H1 (cell line): Measurements from ENCODE around the gene KCNQ1. TPM values are rescaled to one million over a fixed set of nuclear protein-coding genes. Genes with fewer than 3 reads are reported as not detected.

Source experiments
- BRCA1 ChIP-seq: IDR thresholded peaks from 2 replicates; pipeline ENCODE4 v1.6.1; 2012; ENCODE audit warnings: low read depth, low read length, improper control_type of control experiment
- KDM1A ChIP-seq: fragments of 200-600, 300-600 bp; sonication (generic); IDR thresholded peaks from 2 replicates; pipeline ENCODE4 v1.7.1; 2016; ENCODE audit warnings: mild to moderate bottlenecking, low read length, borderline replicate concordance
- POLR2AphosphoS5 ChIP-seq: IDR thresholded peaks from 2 replicates; pipeline ENCODE4 v1.6.1; 2011; ENCODE audit warnings: low read depth, low read length
- RAD21 ChIP-seq, 2 experiments: IDR thresholded peaks in 1 of 2; conservative IDR thresholded peaks in 1 of 2; 2 replicates each; pipeline ENCODE4 v1.6.1; 2011; ENCODE audit warnings: low read depth in 2 of 2, low read length in 2 of 2, improper control_type of control experiment in 1 of 2, inconsistent platforms in 1 of 2, mild to moderate bottlenecking in 1 of 2, moderate library complexity in 1 of 2
- SP2 ChIP-seq: IDR thresholded peaks from 2 replicates; pipeline ENCODE4 v1.6.1; 2012; ENCODE audit warnings: mild to moderate bottlenecking, low read length, inconsistent platforms
- SRF ChIP-seq: IDR thresholded peaks from 2 replicates; pipeline ENCODE4 v1.6.1; 2011; ENCODE audit warnings: mild to moderate bottlenecking, low read depth, low read length, moderate library complexity
- TAF7 ChIP-seq: optimal IDR thresholded peaks from 2 replicates; pipeline ENCODE3; 2011; ENCODE audit warnings: low read depth, mild to moderate bottlenecking, inconsistent platforms, low read length, moderate library complexity, borderline replicate concordance
- ZNF274 ChIP-seq: IDR thresholded peaks from 2 replicates; pipeline ENCODE4 v1.7.0; 2012; ENCODE audit warnings: low read length, borderline replicate concordance; ENCODE audit errors: extremely low read depth
- polyA plus RNA-seq, 7 experiments: library from polyadenylated mRNA; depleted of rRNA in 3 of 7; stranded (reverse) in 5 of 7; unstranded in 2 of 7; fragments of >200 nt in 5 of 7; fragments of 200-250 nt in 2 of 7; gene quantifications; 1 replicate in 5 of 7; 2 replicates in 1 of 7; 4 replicates in 1 of 7; pipeline versions ENCODE4 v1.2.1 to v1.2.3, GENCODE V29; 2011 to 2013; ENCODE audit warnings: missing spikeins in 2 of 7, mixed read lengths in 2 of 7
- total RNA-seq: library from RNA; stranded (reverse); fragmentation: NEBNext Ultra II Directional; extraction: Animal tissue kit (Norgen Biotek cat#: 25700); gene quantifications from 2 replicates; pipeline ENCODE4 v1.2.1, GENCODE V29; 2021

KCNQ1 gene
- total and polyA plus RNA-seq, 2 of the 8 experiments (the other 6 are each of a cell fraction or from before 2014, with no cell fraction given) = 1.9 to 2.0 TPM

DNA sequence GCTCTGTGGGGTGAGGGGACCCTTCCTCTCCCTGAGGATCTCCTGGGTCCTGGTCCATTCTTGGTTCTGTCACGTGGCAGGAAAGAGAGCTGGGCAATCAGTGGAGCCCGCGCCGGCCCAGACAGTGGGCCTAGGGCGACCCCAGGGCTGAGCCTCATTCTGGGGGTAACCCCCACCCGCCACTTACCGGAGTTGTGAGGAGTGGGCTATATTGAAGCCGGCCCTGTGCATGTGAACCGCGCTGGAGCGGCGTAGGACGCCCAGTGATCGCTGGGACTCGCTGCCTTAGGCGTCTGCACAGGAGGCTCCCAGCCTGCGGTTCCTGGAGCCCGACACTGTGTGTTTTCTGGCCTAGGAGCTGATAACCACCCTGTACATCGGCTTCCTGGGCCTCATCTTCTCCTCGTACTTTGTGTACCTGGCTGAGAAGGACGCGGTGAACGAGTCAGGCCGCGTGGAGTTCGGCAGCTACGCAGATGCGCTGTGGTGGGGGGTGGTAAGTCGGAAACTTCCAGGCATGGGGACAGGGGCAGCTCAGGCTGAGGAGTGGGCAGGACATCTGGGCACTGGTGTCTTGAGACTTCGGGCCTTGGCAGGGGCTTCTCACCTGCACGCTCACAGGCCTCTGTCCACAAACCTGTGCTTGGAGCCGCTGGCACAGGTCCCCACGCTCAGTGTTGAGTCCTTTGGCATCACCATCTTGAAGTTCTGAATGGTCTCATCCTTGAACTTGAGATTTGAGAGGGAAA is 127.9 kb downstream of the KCNQ1 start (continued):
- TF ChIP-seq SRF = no peak
- no peak for TF ChIP-seq SP2
- TF ChIP-seq ZNF274 = no peak
- TF ChIP-seq RAD21 (IDR thresholded peaks at IDR 0.05 in 1 of 2, conservative IDR thresholded peaks at IDR 0.05 in 1 of 2; ENCODE audit: low read depth in 2 of 2, low read length in 2 of 2) = no peak
- no peak for TF ChIP-seq POLR2AphosphoS5
- no peak for TF ChIP-seq BRCA1
- TF ChIP-seq KDM1A = no peak
- TF ChIP-seq TAF7 = no peak
